CD4-positive, alpha-beta T cell treated with Interleukin-1 beta for 1 hour (primary cell): ENCODE results near the gene IQGAP1.

ENCODE experiments used
- DNase-seq, 2 donors: peaks; one replicate each; pipeline ENCODE4 v3.0.0-alpha.2; 2020 to 2022

The IQGAP1 gene

DNA sequence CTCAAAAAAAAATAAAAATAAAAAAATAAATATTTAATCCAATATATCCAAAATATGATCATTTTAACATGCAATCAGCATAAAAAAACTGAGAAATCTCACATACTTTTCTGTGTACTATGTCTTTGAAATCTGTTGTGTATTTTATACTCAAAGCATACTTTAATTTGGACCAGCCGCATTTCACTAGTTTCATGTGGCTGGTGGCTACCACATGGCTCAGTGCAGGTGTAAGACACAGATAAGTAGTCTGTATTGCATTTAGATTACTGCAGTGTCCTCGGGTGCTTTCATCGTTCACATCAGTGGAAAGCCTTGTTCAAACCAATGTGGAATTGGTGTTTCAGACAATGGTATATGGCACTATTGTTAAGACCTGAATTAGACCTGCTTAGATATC, 152.7 kb downstream of the IQGAP1 start:
- DNase-seq, result no peak

- no peak for DNase-seq
These were observed 157.1 kb downstream of the IQGAP1 start for GRCh38 chr15:90545095-90545494.

- no peak for DNase-seq
These were observed 159.5 kb downstream of the IQGAP1 start for GRCh38 chr15:90547540-90547939.

DNA sequence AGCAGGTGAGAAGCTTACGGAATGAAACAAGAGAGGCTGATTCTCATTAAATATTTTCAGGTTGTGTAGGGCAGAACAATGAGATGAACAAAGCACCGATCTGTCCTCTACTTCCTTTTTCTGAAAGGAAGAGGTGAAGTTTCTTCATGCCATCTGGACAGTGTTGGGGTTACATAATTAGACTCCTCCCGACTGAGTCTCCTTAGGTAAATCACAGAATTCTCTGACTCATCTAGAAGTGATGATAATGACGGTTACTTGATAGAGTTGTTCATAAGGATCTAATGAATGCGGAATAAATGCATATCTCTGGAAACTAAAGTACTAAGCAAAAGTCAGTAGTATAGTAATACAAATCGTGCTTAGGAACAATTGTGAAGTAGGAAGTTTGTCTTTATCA, 162.9 kb downstream of the IQGAP1 start:
- no peak for DNase-seq
